Loucy (cell line): Measurements from ENCODE around the gene NSD1.

Source experiments
- EZH2phosphoT487 ChIP-seq: fragments of 200-600 bp; IDR thresholded peaks from 2 replicates; pipeline ENCODE4 v1.6.1; 2018; ENCODE audit warnings: antibody characterized with exemption, mild to moderate bottlenecking, moderate library complexity, borderline replicate concordance
- TF ChIP-seq, protein P1 (sequence below): fragments of 200-600 bp; sonication (generic); conservative IDR thresholded peaks from 2 replicates; pipeline ENCODE4 v1.5.1; 2014; ENCODE audit warnings: mild to moderate bottlenecking, antibody characterized with exemption, low read length

GRCh38 chr5:177228751-177229150 lies 95.2 kb downstream of the NSD1 start:
- TF ChIP-seq, protein P1, sequence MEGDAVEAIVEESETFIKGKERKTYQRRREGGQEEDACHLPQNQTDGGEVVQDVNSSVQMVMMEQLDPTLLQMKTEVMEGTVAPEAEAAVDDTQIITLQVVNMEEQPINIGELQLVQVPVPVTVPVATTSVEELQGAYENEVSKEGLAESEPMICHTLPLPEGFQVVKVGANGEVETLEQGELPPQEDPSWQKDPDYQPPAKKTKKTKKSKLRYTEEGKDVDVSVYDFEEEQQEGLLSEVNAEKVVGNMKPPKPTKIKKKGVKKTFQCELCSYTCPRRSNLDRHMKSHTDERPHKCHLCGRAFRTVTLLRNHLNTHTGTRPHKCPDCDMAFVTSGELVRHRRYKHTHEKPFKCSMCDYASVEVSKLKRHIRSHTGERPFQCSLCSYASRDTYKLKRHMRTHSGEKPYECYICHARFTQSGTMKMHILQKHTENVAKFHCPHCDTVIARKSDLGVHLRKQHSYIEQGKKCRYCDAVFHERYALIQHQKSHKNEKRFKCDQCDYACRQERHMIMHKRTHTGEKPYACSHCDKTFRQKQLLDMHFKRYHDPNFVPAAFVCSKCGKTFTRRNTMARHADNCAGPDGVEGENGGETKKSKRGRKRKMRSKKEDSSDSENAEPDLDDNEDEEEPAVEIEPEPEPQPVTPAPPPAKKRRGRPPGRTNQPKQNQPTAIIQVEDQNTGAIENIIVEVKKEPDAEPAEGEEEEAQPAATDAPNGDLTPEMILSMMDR: no peak
- no peak for TF ChIP-seq EZH2phosphoT487
